Tongue (tissue), 2 donors: Measurements from ENCODE around the gene SPEF2. TPM values are rescaled to one million over a fixed set of nuclear protein-coding genes. Genes with fewer than 3 reads are reported as not detected.

Experiments used
- DNase-seq: peaks from one replicate; pipeline ENCODE4 v3.0.0-alpha.2; 2015
- total RNA-seq: library from RNA; depleted of rRNA; stranded (reverse); fragments of >200 nt; gene quantifications from one replicate; pipeline ENCODE4 v1.2.3, GENCODE V29; 2014

Gene SPEF2, protein sequence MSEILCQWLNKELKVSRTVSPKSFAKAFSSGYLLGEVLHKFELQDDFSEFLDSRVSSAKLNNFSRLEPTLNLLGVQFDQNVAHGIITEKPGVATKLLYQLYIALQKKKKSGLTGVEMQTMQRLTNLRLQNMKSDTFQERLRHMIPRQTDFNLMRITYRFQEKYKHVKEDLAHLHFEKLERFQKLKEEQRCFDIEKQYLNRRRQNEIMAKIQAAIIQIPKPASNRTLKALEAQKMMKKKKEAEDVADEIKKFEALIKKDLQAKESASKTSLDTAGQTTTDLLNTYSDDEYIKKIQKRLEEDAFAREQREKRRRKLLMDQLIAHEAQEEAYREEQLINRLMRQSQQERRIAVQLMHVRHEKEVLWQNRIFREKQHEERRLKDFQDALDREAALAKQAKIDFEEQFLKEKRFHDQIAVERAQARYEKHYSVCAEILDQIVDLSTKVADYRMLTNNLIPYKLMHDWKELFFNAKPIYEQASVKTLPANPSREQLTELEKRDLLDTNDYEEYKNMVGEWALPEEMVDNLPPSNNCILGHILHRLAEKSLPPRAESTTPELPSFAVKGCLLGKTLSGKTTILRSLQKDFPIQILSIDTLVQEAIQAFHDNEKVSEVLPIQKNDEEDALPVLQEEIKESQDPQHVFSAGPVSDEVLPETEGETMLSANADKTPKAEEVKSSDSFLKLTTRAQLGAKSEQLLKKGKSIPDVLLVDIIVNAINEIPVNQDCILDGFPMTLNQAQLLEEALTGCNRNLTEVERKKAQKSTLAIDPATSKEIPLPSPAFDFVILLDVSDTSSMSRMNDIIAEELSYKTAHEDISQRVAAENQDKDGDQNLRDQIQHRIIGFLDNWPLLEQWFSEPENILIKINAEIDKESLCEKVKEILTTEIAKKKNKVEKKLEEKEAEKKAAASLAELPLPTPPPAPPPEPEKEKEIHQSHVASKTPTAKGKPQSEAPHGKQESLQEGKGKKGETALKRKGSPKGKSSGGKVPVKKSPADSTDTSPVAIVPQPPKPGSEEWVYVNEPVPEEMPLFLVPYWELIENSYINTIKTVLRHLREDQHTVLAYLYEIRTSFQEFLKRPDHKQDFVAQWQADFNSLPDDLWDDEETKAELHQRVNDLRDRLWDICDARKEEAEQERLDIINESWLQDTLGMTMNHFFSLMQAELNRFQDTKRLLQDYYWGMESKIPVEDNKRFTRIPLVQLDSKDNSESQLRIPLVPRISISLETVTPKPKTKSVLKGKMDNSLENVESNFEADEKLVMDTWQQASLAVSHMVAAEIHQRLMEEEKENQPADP (N-terminal part only)
- total RNA-seq: 20.0 TPM

DNA sequence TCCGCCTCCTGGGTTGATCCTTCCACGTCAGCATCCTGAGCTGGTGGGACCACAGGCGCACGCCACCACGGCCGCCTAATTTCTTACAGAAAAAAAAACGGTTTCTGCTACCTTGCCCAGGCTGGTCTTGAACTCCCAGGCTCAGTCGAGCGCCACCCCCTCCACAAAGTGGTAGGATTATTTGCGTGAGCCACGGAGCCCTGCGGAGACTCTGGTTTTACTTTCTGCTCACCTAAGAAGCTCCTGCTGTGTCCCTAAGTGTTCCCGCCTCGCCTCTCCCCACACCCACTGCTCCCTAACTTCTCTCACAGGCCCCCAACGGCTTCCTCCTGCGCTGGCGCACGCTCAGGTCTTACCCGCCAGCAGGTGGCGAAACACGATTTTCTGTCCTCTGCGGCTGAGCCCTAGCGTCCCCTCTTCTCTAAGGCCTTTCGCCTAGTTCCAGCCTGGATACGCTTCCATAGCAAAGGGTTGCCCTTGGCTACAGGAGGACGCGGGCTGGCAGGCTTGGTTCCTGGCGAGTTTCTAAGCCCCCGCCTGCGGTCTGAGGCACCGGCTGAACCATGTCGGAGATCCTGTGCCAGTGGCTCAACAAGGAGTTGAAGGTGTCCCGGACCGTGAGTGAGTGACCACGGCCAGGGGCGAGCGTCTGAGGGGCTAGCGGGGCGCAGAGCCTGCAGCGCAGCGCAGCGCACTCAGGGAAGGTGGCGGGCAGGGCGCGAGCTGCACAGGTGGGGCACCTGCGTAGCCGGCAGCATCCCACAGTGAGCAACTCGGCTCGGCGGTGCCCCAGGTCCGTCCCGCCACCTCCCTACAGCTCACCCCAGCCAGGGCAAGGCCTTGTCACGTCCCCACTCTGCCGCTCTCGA, at the start of gene SPEF2:
Gene SPEF2 (plus strand): TSS at position 429 of the 869 bp plus-strand sequence. CDS start 135 bp downstream, at position 564.
- DNase-seq: peak; percentile 96

DNA sequence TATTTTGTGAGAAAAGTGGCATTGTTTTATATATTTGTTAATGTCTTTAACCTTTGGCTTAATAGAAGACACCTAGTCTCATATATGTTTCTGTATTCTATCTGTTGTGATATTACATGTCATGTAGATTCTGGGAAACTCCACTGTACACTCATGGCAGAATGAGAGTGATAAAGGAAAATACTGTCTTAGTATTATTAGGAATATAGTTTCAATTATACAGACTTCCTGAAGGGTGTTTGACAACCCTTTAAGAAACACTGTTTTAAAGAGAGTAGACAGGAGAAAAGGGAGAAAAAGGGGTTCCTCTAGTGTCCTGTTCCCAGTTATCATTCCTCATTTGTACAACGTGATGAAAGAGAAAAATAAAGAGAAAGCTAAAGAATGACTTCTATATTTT, 42.1 kb upstream of the SPEF2 start:
- no peak for DNase-seq

DNA sequence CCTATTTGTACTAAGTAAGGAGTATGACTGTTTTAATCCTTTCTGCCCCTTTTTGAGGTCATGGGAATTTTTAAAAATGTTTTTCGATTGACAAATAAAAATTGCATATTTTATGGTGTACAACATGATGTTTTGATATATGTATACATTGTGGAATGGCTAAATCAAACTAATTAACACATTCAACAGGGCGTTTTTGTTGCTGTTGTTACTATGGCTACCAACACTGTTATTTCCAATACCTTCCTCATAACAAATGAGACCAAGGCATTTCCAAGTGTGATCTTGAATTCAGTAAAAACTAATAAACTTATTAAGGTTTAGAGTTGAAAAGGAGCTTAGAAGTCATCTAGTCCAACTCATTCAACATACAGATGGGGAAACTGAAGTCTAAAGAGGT, 30.2 kb upstream of the SPEF2 start:
- DNase-seq: no peak

DNA sequence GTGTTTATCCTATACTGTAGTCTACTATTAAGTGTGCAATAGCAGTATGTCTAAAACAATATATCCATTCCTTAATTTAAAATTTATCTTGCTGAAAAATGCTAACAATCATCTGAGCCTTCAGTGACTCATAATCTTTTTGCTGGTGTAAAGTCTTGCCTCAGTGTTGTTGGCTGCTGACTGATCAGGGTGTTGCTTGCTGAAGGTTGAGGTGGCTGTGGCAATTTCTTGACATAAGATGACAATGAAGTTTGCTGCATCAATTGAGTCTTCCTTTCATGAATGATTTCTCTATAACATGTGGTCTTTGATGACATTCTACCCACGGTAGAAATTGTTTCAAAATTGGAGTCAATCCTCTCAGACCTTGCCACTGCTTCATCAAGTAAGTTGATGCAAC, 24.3 kb upstream of the SPEF2 start:
- DNase-seq: no peak

- peak; percentile 3 for DNase-seq
Observed at GRCh38 chr5:35598707-35599370, 18.8 kb upstream of the SPEF2 start.

DNA sequence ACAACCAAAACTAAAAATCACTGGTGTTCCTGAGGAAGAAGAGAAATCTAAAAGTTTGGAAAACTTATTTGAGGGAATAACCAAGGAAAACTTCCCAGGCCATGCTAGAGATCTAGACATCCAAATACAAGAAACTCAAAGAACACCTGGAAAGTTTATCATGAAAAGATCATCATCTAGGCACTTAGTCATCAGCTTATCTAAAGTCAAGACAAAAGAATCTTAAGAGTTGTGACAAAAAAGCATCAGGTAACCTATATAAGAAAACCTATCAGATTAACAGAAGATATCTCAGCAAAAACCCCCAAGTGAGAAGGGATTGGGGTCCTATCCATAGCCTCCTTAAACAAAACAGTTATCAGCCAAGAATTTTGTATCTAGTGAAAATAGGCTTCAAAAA, 17.1 kb upstream of the SPEF2 start:
- no peak for DNase-seq

GRCh38 chr5:35608881-35609779, 8.5 kb upstream of the SPEF2 start:
- DNase-seq: no peak

DNA sequence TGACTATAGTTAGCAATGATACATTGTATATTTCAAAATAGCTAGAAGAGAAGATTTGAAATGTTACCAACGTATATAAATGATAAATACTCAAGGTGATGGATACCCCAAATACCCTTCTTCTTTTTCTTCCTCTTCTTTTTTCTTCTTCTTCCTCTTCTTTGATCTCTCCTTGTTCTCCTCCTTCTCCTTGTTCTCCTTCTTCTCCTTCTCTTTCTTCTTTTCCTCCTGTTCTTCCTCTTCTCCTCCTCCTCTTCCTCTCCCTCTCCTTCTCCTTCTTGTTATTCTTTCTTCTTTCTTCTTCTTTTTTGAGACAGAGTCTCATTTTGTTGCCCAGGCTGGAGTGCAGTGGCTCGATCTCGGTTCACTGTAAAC, 616 bp upstream of the SPEF2 start:
- no peak for DNase-seq

GRCh38 chr5:35618304-35618636, 607 bp downstream of the SPEF2 start:
- DNase-seq: no peak

DNA sequence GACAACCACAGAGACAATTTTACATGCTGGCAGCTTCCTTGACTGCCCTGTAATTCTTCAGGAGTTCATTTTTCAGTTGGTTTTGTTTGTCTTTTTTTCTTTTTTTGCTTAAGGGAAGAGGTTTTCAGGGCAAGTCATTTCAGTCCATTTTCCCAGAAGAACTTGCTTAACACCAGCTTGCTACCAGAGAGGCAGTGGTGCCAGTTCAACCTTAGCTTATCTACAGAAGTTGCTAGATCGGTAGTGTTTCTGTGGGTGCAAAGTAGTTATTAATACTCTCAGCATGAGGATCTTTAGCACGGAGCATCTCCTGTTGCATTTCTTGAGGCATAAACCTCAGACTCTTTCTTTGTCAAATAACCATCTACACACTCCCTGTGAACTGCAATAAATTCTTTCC, 1.1 kb downstream of the SPEF2 start:
- peak; percentile 1 for DNase-seq

DNA sequence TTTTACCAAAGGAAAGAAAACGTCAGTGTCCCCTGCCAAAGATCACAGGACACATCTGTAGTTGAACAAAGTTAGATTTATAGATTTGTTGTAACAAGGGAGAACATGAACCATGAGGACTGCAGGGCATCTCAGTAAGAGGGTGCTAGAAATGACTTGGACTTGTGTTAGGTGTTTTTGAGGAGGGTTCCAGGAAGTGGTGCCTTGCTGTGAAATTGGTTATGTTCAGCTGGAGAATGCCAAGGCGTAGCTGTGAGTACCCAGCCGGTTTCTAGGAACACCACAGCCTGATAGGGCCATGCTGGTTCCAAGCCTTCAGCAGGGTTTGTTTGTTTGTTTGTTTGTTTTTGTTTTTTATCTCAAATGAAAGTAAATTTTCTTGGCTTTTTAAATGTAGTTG, 5.3 kb downstream of the SPEF2 start:
- DNase-seq: peak; percentile 2

DNA sequence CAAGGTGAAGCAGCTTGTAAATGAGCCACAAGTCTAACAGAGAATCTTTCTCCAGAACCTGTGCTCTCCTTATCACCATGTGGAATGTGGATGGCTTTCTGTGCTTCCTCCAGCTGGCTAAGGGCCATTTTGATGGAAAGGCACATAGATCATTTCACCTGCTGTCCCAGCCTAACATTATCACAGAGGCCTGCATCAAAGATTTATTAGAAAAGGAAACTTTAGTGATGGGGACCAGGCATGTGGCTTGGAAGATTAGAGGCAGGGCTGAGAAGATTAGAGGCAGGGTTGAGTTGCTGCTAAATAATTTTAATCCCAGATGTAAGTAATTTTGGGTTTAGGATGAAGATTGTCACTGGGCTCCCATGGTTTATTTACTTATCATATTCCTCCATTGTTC, 6.3 kb downstream of the SPEF2 start:
- DNase-seq: no peak

GRCh38 chr5:35626108-35626507, 8.4 kb downstream of the SPEF2 start:
- no peak for DNase-seq

DNA sequence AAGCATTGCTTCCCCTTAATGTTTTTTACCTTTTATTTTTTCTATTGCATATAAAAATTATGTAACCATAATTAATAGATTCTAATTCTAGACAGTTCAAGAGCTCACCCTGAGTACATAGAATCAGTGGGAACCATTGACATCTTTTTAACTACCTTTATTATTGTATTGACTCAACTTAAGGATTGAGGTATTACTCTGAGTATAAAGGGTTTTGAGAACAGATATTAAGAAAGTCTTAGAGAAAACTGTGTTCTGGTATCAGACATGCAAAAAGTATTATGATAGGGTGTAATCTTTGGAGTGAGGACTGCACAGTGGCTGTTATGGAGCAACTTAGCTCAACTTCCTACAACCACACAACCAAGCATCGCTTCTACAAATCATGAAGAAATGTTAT, 8.9 kb downstream of the SPEF2 start:
- no peak for DNase-seq

- DNase-seq: no peak
Observed at GRCh38 chr5:35634326-35634725, 16.7 kb downstream of the SPEF2 start.

- DNase-seq: no peak
Observed at GRCh38 chr5:35640623-35641022, 23.0 kb downstream of the SPEF2 start.

DNA sequence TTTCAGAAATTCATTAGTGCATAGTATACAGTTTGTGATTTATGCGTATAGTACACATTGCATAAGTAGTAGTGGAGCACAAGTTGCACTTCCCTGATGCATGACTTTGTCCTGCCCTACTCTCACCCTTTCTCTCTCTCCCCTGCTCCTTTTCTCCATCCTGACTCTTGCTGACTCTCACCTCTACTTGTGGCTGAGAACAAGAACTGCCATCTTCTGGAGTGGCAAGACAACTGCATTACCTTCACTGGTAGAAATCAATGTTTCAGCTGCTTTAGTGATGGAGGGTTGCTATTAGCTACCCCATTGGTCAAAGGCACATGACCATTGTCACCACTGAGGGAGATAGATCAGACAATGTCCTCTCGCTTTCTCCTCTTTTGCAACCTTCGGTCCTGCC, 26.9 kb downstream of the SPEF2 start:
- DNase-seq: no peak

DNA sequence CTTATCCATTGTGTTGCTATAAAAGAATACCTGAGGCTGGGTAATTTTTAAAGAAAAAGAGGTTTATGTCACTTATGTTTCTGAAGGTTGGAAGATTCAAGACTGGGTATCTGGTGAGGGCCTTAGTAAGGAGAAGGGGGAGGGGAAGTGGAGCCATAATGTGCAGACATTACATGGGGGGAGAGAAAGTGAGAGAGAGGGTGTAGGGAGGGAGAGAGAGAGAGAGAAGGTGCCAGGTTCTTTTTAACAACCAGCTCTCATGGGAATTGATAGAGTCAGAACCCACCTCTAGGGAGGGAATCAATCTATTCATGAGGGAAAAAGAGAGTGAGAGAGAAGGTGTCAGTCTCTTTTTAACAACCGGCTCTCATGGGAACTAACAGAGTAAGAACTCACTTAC, 29.5 kb downstream of the SPEF2 start:
- DNase-seq: no peak

DNA sequence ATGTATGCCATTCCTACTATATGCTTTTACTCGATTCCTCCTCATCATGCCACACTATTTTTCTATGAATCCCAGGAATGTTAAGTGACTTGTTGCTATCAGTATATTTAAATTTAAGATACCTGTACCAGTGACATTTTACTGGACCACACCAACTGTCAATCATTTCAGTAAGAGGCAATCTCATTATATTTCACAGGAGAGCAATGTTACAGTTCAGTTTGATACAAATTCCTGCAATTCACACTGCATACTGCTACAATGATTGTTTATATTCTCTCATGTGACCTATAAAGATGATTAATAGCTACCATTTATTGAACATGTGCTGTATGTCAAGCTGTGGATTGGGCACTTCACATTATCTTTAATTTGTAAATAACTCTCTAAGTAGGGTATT, 30.0 kb downstream of the SPEF2 start:
- no peak for DNase-seq
